Left lung (tissue), 10 donors: Measurements from ENCODE around the gene CNTN4. TPM values are rescaled to one million over a fixed set of nuclear protein-coding genes. Genes with fewer than 3 reads are reported as not detected.
A peak's percentile ranks its signal among the peaks of the same experiment; 100 is the strongest.

Experiments
- ATAC-seq: fragments of 200-7000 bp; cut with Tn5 transposase; one replicate; pipeline ENCODE4 v1.9.1; 2020; ENCODE audit warnings: moderate library complexity
- DNase-seq, 4 donors: peaks; one replicate each; pipeline ENCODE4 v3.0.0-alpha.2; 2013 to 2020
- H3K27ac ChIP-seq, 2 donors: fragments of 200-600 bp; sonication (generic) in 1 of 2; one replicate each; pipeline versions ENCODE4 v1.5.0 to v1.8.0; 2020 to 2021
- H3K27me3 ChIP-seq, 2 donors: fragments of 200-600 bp; sonication (generic) in 1 of 2; one replicate each; pipeline versions ENCODE4 v1.5.0 to v1.8.0; 2020 to 2021
- H3K36me3 ChIP-seq, 2 donors: fragments of 200-600 bp; sonication (generic) in 1 of 2; one replicate each; pipeline versions ENCODE4 v1.5.0 to v1.8.0; 2020 to 2021
- H3K4me1 ChIP-seq, 2 donors: fragments of 200-600 bp; one replicate each; pipeline ENCODE4 v1.8.0; 2021
- H3K4me3 ChIP-seq, 2 donors: fragments of 200-600 bp; sonication (generic) in 1 of 2; one replicate each; pipeline versions ENCODE4 v1.5.0 to v1.8.0; 2020 to 2021; ENCODE audit warnings: mild to moderate bottlenecking in 1 of 2
- H3K9me3 ChIP-seq, 2 donors: fragments of 200-600 bp; sonication (generic) in 1 of 2; one replicate each; pipeline versions ENCODE4 v1.5.0 to v1.8.0; 2020 to 2021
- CTCF ChIP-seq, 2 donors: fragments of 200-600 bp; sonication (generic) in 1 of 2; IDR thresholded peaks; one replicate each; pipeline versions ENCODE4 v1.5.0 to v1.8.0; 2021; ENCODE audit warnings: antibody characterized with exemption in 2 of 2
- intact Hi-C, 2 donors: fragments of 100-400 bp; cut with DNase I; formaldehyde crosslinking; loops; one replicate each; pipeline versions ENCODE4 v1.11.2 to v1.14.2; 2022
- polyA plus RNA-seq, 6 donors: library from polyadenylated mRNA; unstranded; fragments of 120-200 nt; gene quantifications; one replicate each; pipeline ENCODE4 v1.2.1, GENCODE V29; 2013; ENCODE audit not compliant: insufficient read length in 6 of 6
- total RNA-seq, 2 donors: library from RNA; stranded (reverse); fragmentation: NEBNext Ultra II Directional; extraction: Animal tissue kit (Norgen Biotek cat#: 25700); gene quantifications; one replicate each; pipeline ENCODE4 v1.2.1, GENCODE V29; 2021
- donor health status: DM: no; HTN: yes; CAD: no.
- donor health status: DM: no; HTN: no; CAD: no.

The CNTN4 gene
- total and polyA plus RNA-seq, 8 donors, result 5.9 to 10.4 (median 8.2) TPM

DNA sequence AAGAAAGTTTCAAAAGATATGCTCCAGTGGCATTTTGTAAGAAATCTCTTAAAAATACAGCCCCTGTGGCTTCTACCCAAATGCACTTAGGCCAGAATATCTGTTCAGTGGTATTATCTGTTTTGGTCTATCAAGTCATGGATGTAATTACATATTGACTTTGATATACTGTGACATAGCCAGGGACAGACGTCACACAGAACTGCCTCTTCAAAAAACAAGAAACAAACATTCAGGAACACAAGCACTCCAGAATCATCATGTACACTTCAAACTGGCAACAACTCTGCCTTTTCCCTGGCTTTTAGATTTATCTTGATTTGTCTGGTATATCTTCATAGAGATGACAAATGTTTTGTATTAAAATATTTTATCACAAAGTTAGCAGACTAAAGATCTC lies 771.2 kb downstream of the CNTN4 start:
- no peak for TF ChIP-seq CTCF (IDR thresholded peaks at IDR 0.05)
- intact Hi-C loops, result no loop called here
- Histone ChIP-seq H3K27me3 (no peaks in the 10 kb centered on the region), H3K4me3 (no peak overlapping the region), H3K9me3 (no peaks in the 10 kb centered on the region), H3K4me1 (no peaks in the 10 kb centered on the region), H3K36me3 (no peaks in the 10 kb centered on the region), H3K27ac (no peak overlapping the region)
- DNase-seq, result no peak
- no peak for ATAC-seq

GRCh38 chr3:2870724-2871333 lies 772.2 kb downstream of the CNTN4 start:
- Histone ChIP-seq H3K4me3 (no peak overlapping the region), H3K4me1 (no peaks in the 10 kb centered on the region), H3K36me3 (no peaks in the 10 kb centered on the region), H3K27me3 (no peaks in the 10 kb centered on the region), H3K9me3 (no peaks in the 10 kb centered on the region), H3K27ac (no peak overlapping the region)
- DNase-seq, result no peak
- ATAC-seq, result no peak
- TF ChIP-seq CTCF (IDR thresholded peaks at IDR 0.05), result no peak
- intact Hi-C loops, result no loop called here

- Histone ChIP-seq H3K27me3 (no peaks in the 10 kb centered on the region), H3K4me3 (no peak overlapping the region), H3K36me3 (no peaks in the 10 kb centered on the region), H3K9me3 (no peaks in the 10 kb centered on the region), H3K27ac (no peak overlapping the region), H3K4me1 (no peaks in the 10 kb centered on the region)
- ATAC-seq (peak; percentile 54), DNase-seq (no peak)
- intact Hi-C loops, result no loop called here
- TF ChIP-seq CTCF (IDR thresholded peaks at IDR 0.05), result no peak
These were observed 774.2 kb downstream of the CNTN4 start for GRCh38 chr3:2872884-2873283.

- no peak for ATAC-seq
- intact Hi-C loops, result no loop called here
- DNase-seq, result no peak
These were observed 775.3 kb downstream of the CNTN4 start for GRCh38 chr3:2873986-2874385.

DNA sequence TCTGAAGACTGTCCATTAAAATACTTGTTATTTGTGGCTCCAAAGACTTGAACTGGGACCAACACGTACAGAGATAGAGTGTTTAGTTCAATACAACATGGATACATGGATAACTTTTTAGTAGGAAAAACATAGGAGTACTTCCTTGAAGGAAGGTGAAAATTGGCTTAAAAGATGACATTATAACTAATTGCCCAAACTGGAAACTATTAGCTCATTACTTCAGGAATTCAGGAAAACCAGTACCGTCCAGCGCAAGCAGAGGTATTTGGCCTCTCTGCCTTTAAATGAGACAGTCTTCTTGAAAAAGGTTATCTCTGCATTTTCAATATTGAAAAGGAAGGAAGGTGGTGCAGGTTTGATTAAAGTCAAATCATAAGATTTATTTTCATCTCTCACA lies 777.0 kb downstream of the CNTN4 start:
- Histone ChIP-seq H3K9me3 (no peaks in the 10 kb centered on the region), H3K27me3 (no peaks in the 10 kb centered on the region), H3K36me3 (no peaks in the 10 kb centered on the region), H3K4me3 (no peak overlapping the region), H3K4me1 (no peaks in the 10 kb centered on the region), H3K27ac (no peak overlapping the region)
- intact Hi-C loops, result no loop called here
- TF ChIP-seq CTCF (IDR thresholded peaks at IDR 0.05), result no peak
- no peak for DNase-seq
- no peak for ATAC-seq

More at GRCh38 chr3:2873986-2874385, 775.3 kb downstream of the CNTN4 start:
- no peak overlapping the region for H3K27ac ChIP-seq
- H3K9me3 ChIP-seq, result no peaks in the 10 kb centered on the region
- no peak for TF ChIP-seq CTCF (IDR thresholded peaks at IDR 0.05)
- H3K4me3 ChIP-seq, result no peak overlapping the region
- H3K4me1 ChIP-seq, result no peaks in the 10 kb centered on the region
- H3K36me3 ChIP-seq, result no peaks in the 10 kb centered on the region
- H3K27me3 ChIP-seq, result no peaks in the 10 kb centered on the region
